ENCODE results near the gene TMEM132A. TPM values are rescaled to one million over a fixed set of nuclear protein-coding genes. Genes with fewer than 3 reads are reported as not detected.

TMEM132A gene
- total and polyA plus RNA-seq, 10 of the 15 experiments (the other 5 are each of a cell fraction or from before 2014, with no cell fraction given): 0.16 to 25.0 (median 4.3) TPM

DNA sequence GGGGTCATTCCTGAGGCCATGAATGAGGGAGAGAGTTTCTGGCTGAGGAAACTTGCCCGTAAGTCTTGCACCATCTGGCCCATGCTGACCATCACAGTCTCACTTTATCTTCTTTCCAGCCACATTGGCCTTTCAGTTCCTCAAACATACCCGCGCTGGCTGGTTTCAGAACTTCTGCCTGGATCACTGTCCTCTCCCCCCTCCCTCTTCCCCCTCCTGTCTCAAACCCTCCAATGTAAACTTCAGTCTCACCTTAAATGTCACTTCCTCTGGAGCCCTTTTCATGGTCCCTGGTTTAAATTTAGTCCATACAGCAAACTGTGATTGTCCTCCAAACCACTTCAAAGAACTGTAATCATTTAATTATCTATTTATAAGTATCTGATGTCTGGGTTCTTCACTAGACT lies 14.0 kb upstream of the TMEM132A start (continued):
- TF ChIP-seq IRF5 (IDR thresholded peaks at IDR 0.05; ENCODE audit: borderline replicate concordance) (no peak), GABPA (IDR thresholded peaks at IDR 0.05; ENCODE audit: low read depth) (no peak), SRF (IDR thresholded peaks at IDR 0.05; ENCODE audit: low read depth in 2 of 2, low read length in 2 of 2) (peak in 1 of 2 experiments; percentile 79; a peak in 2 of 4 replicates), POU2F2 (IDR thresholded peaks at IDR 0.05; ENCODE audit: borderline replicate concordance, low read depth, low read length) (peak; percentile 82; the same call in 2 of the 3 replicates), TCF7 (IDR thresholded peaks at IDR 0.05; ENCODE audit: borderline replicate concordance) (peak; percentile 96), IRF4 (IDR thresholded peaks at IDR 0.05; ENCODE audit: low read depth, low read length) (peak; percentile 100), POLR2AphosphoS2 (IDR thresholded peaks at IDR 0.05; ENCODE audit: low read depth, low read length) (no peak), SMC3 (IDR thresholded peaks at IDR 0.05; ENCODE audit: borderline replicate concordance, low read length) (no peak), JUNB (IDR thresholded peaks at IDR 0.05) (peak; percentile 40), NBN (IDR thresholded peaks at IDR 0.05) (peak; percentile 91), STAT1 (conservative IDR thresholded peaks at IDR 0.05) (no peak), NFIC (IDR thresholded peaks at IDR 0.05; ENCODE audit: low read depth, low read length) (no peak), ATF7 (IDR thresholded peaks at IDR 0.05; ENCODE audit: low read depth) (peak; percentile 82), ZBTB40 (IDR thresholded peaks at IDR 0.05; ENCODE audit: borderline replicate concordance) (no peak; the same call in 1 of the 2 replicates), SMAD1 (IDR thresholded peaks at IDR 0.05; ENCODE audit: low read depth, partially characterized antibody) (no peak)
- TF ChIP-seq, protein P1, sequence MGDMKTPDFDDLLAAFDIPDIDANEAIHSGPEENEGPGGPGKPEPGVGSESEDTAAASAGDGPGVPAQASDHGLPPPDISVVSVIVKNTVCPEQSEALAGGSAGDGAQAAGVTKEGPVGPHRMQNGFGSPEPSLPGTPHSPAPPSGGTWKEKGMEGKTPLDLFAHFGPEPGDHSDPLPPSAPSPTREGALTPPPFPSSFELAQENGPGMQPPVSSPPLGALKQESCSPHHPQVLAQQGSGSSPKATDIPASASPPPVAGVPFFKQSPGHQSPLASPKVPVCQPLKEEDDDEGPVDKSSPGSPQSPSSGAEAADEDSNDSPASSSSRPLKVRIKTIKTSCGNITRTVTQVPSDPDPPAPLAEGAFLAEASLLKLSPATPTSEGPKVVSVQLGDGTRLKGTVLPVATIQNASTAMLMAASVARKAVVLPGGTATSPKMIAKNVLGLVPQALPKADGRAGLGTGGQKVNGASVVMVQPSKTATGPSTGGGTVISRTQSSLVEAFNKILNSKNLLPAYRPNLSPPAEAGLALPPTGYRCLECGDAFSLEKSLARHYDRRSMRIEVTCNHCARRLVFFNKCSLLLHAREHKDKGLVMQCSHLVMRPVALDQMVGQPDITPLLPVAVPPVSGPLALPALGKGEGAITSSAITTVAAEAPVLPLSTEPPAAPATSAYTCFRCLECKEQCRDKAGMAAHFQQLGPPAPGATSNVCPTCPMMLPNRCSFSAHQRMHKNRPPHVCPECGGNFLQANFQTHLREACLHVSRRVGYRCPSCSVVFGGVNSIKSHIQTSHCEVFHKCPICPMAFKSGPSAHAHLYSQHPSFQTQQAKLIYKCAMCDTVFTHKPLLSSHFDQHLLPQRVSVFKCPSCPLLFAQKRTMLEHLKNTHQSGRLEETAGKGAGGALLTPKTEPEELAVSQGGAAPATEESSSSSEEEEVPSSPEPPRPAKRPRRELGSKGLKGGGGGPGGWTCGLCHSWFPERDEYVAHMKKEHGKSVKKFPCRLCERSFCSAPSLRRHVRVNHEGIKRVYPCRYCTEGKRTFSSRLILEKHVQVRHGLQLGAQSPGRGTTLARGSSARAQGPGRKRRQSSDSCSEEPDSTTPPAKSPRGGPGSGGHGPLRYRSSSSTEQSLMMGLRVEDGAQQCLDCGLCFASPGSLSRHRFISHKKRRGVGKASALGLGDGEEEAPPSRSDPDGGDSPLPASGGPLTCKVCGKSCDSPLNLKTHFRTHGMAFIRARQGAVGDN (IDR thresholded peaks at IDR 0.05): no peak
- TF ChIP-seq, protein P2, sequence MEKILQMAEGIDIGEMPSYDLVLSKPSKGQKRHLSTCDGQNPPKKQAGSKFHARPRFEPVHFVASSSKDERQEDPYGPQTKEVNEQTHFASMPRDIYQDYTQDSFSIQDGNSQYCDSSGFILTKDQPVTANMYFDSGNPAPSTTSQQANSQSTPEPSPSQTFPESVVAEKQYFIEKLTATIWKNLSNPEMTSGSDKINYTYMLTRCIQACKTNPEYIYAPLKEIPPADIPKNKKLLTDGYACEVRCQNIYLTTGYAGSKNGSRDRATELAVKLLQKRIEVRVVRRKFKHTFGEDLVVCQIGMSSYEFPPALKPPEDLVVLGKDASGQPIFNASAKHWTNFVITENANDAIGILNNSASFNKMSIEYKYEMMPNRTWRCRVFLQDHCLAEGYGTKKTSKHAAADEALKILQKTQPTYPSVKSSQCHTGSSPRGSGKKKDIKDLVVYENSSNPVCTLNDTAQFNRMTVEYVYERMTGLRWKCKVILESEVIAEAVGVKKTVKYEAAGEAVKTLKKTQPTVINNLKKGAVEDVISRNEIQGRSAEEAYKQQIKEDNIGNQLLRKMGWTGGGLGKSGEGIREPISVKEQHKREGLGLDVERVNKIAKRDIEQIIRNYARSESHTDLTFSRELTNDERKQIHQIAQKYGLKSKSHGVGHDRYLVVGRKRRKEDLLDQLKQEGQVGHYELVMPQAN (conservative IDR thresholded peaks at IDR 0.05): no peak; the same call in 1 of the 2 replicates
